SK-N-MC (cell line): Measurements from ENCODE around the gene SETD3.

ENCODE experiments used
- DNase-seq: peaks from one replicate; pipeline ENCODE4 v3.0.0-alpha.2; 2011; ENCODE audit warnings: low read depth, low spot score
- H3K27ac ChIP-seq: fragments of 200-600 bp; sonication (generic); 2 replicates; pipeline ENCODE4 v1.5.1; 2016; ENCODE audit warnings: mixed run types
- H3K36me3 ChIP-seq: fragments of 200-600 bp; sonication (generic); 2 replicates; pipeline ENCODE4 v1.6.1; 2017; ENCODE audit warnings: antibody characterized with exemption, low read length, mixed read lengths; ENCODE audit not compliant: insufficient read depth
- H3K4me3 ChIP-seq: fragments of 200-600 bp; sonication (generic); 2 replicates; pipeline ENCODE4 v1.5.1; 2016
- H3K9ac ChIP-seq: fragments of 200-600 bp; sonication (generic); 2 replicates; pipeline ENCODE4 v1.8.0; 2017; ENCODE audit warnings: mixed run types, mixed read lengths; ENCODE audit not compliant: insufficient read length
- H3K9me3 ChIP-seq: fragments of 200-600 bp; sonication (generic); 2 replicates; pipeline ENCODE4 v1.6.1; 2017; ENCODE audit warnings: low read depth, mild to moderate bottlenecking, antibody characterized with exemption, low read length, moderate library complexity, mixed read lengths
- EZH2 ChIP-seq: fragments of 200-600 bp; sonication (generic); IDR thresholded peaks from one replicate; pipeline ENCODE4 v1.6.1; 2017; ENCODE audit warnings: antibody characterized with exemption
- FOXP2 ChIP-seq: optimal IDR thresholded peaks from 2 replicates; pipeline ENCODE3; 2011; ENCODE audit warnings: mild to moderate bottlenecking, moderate library complexity; ENCODE audit not compliant: insufficient read depth; ENCODE audit errors: extremely low read length, control extremely low read depth
- POLR2AphosphoS5 ChIP-seq: IDR thresholded peaks from 2 replicates; pipeline ENCODE4 v1.6.1; 2012; ENCODE audit warnings: mild to moderate bottlenecking, low read depth, low read length, borderline replicate concordance

Gene SETD3

GRCh38 chr14:99513183-99513694 is 32.6 kb upstream of the SETD3 start:
- no peak overlapping the region for H3K4me3 ChIP-seq
- no peak overlapping the region for H3K27ac ChIP-seq
- peaks cover 32% of the 10 kb centered on the region; the same call in 1 of the 2 replicates for H3K36me3 ChIP-seq
- H3K9me3 ChIP-seq: no peaks in the 10 kb centered on the region
- no peak for DNase-seq
- H3K9ac ChIP-seq: no peak overlapping the region
- TF ChIP-seq POLR2AphosphoS5 (no peak), FOXP2 (no peak), EZH2 (no peak)

- TF ChIP-seq EZH2 (no peak), FOXP2 (no peak), POLR2AphosphoS5 (no peak)
- DNase-seq: no peak
- peaks cover 37% of the 10 kb centered on the region; the same call in 1 of the 2 replicates for H3K36me3 ChIP-seq
- no peak overlapping the region for H3K9ac ChIP-seq
- H3K27ac ChIP-seq: peak overlapping the region; percentile 71; the same call in 1 of the 2 replicates
- H3K4me3 ChIP-seq: no peak overlapping the region
- no peaks in the 10 kb centered on the region for H3K9me3 ChIP-seq
Observed at GRCh38 chr14:99512571-99513182, 32.0 kb upstream of the SETD3 start.

DNA sequence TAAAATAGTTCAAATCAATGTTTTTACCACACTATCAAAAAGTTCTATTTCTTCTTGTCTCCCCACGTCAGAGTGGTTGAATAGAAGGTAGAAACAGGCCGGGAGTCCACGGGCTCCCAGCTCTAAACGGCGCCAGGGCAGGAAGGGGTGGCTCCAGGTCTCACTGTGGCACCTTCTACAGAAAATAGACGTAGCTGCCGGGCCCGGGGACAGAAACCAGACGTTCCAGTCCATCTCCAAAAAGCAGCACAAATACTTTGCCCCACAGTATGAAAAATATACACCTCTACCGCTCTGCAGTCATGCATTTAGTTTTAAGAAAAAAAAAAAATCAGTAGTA is 31.4 kb upstream of the SETD3 start:
- TF ChIP-seq POLR2AphosphoS5: no peak
- no peak for TF ChIP-seq EZH2
- no peak for TF ChIP-seq FOXP2
- no peak overlapping the region for H3K4me3 ChIP-seq
- peaks cover 43% of the 10 kb centered on the region for H3K36me3 ChIP-seq
- H3K27ac ChIP-seq: peak overlapping the region; percentile 71
- DNase-seq: no peak
- no peaks in the 10 kb centered on the region for H3K9me3 ChIP-seq
- no peak overlapping the region for H3K9ac ChIP-seq

- peak overlapping the region; percentile 71 for H3K27ac ChIP-seq
- H3K4me3 ChIP-seq: no peak overlapping the region
- TF ChIP-seq EZH2 (no peak), POLR2AphosphoS5 (no peak), FOXP2 (no peak)
- H3K9ac ChIP-seq: no peak overlapping the region
- peaks cover 48% of the 10 kb centered on the region for H3K36me3 ChIP-seq
- H3K9me3 ChIP-seq: no peaks in the 10 kb centered on the region
- no peak for DNase-seq
Observed at GRCh38 chr14:99511421-99512109, 30.9 kb upstream of the SETD3 start.

GRCh38 chr14:99510556-99511139 is 30.0 kb upstream of the SETD3 start:
- TF ChIP-seq FOXP2 (no peak), EZH2 (no peak), POLR2AphosphoS5 (no peak)
- peaks cover 57% of the 10 kb centered on the region for H3K36me3 ChIP-seq
- no peak for DNase-seq
- H3K9me3 ChIP-seq: no peaks in the 10 kb centered on the region
- H3K9ac ChIP-seq: no peak overlapping the region
- peak overlapping the region; percentile 71 for H3K27ac ChIP-seq
- no peak overlapping the region for H3K4me3 ChIP-seq

GRCh38 chr14:99509871-99510555 is 29.4 kb upstream of the SETD3 start:
- Histone ChIP-seq H3K36me3 (peaks cover 61% of the 10 kb centered on the region), H3K27ac (no peak overlapping the region), H3K9me3 (no peaks in the 10 kb centered on the region), H3K4me3 (no peak overlapping the region), H3K9ac (no peak overlapping the region)
- no peak for DNase-seq
- TF ChIP-seq POLR2AphosphoS5 (no peak; the same call in 1 of the 2 replicates), EZH2 (no peak), FOXP2 (no peak)

DNA sequence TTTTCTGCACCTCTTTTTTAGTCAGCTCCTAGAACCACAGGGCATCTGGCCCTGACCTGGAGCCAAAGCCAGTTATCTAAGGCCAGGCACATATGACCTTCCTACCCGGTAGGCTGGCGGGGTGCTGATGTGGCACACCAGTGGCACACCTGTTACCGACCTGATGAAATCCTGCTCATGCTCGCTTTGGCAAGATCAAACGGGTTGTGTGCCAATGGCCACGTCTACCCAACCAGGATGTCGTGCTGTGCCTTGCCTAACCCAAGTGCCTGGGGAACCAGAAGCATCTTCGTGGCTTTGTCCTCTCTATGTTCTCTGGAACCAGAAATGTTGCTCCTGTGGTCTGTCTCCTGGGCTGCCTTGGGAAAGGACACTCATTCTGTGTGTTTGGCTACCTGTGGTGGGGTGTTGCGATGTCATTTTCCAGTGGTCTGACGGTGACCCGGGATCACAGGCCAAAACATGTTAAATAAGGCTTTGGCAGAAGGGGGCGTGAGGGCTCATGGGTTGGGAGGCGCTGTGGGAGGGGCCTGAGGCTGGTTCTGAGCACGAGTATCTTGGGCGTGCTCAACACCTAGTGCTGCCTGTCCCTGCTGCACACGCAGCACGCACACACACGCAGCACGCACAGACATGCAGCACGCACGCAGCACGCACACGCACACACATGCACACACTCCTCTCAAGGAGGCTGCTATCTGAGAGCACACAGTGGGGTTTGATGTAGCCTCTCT is 28.4 kb upstream of the SETD3 start:
- H3K36me3 ChIP-seq: peaks cover 59% of the 10 kb centered on the region
- DNase-seq: no peak
- no peak overlapping the region for H3K27ac ChIP-seq
- no peak for TF ChIP-seq EZH2
- TF ChIP-seq FOXP2: no peak
- TF ChIP-seq POLR2AphosphoS5: no peak; the same call in 1 of the 2 replicates
- no peak overlapping the region for H3K9ac ChIP-seq
- H3K4me3 ChIP-seq: no peak overlapping the region
- H3K9me3 ChIP-seq: no peaks in the 10 kb centered on the region
